T1000 (cell line): Measurements from ENCODE around the gene TTLL5.

Experiments used
- DNase-seq: peaks from one replicate; lab custom pipeline; 2025; ENCODE audit warnings: mixed read lengths; lab: John Stamatoyannopoulos, UW

The TTLL5 gene

DNA sequence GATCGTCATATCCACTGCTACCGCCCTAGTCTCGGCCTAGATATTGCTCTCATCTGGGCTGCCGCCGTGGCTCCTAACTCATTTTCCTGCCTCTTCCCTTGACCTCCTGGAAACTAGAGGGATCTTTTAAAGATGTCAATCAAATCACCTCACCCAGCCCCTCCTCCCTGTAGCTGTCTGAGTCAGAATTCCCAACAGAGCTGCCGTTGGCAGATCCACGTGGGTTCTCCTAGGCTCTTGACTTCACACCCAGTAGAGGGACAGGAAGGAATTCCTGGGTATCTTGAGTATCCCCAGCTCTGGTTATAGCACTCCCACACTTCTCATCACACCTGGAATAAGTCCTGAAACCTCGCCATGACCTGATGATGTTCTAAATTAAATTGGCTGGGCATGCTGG is 308.8 kb downstream of the TTLL5 start:
- no peak for DNase-seq

DNA sequence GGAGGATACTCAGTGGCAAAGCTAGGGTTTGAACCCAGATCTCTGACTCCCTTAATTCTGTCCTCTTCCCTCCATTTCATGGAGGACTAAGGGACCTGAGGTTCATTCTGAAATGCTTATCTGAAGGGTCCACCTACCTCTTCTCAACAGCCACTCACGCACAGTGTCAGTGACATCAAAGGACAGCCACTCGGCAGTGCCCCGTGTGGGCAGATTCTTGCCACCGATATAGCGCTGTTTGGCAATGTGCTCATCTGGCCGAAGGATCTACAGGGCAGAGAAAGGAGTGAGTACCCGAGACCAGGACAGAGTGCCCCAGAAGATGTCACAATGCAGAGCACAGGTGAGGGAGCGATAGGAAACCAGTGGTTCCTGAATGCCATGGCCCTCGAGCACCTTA is 309.9 kb downstream of the TTLL5 start:
- DNase-seq: no peak

DNA sequence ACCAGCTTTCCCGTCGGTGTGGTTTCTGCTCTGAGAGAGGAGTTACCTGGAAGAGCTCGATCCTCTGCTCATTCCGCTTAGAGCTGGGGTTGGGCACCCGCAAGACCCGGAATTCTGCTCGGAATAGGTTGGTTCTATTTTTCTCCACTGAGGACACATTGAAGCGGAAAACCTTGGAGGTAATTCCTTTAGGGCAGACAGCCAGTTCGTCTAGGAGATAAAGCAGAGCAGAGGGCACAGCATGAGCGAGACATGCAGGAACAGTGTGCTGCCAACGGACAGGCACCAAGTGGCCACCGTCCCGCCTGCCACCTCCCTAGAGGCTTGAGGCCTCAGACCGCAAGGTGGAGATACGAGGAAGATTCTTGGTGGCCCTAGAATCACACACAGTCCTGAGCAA is 310.5 kb downstream of the TTLL5 start:
- no peak for DNase-seq

DNA sequence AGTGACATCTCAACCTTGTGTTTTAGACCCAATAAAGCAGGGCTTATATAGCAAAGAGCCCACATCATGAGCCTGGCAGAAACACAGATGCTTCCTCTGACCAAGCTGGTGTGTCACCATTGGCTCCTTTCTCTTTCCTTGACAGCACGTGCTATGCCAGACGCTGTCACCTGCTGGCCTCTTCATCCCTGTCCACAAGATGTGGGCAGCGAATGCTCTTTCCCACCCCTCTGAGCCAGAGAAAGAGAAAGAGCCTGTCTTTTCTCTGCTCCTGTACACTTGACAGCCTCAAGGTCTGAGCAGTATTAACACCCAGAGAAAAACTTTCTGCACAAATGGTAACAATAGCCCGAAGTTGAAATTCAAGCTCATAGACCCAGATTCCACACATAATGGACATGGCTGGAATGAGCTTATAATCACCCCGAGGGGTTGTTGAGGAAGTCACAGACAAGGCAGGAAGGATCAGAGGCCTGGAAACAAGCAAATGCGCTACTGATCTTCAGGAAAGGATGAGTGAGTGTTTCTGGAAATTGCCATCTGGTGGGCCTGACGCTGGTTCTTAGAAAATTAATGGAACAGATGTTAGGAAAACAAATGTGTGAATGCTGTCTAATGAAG is 311.9 kb downstream of the TTLL5 start:
- DNase-seq: no peak

DNA sequence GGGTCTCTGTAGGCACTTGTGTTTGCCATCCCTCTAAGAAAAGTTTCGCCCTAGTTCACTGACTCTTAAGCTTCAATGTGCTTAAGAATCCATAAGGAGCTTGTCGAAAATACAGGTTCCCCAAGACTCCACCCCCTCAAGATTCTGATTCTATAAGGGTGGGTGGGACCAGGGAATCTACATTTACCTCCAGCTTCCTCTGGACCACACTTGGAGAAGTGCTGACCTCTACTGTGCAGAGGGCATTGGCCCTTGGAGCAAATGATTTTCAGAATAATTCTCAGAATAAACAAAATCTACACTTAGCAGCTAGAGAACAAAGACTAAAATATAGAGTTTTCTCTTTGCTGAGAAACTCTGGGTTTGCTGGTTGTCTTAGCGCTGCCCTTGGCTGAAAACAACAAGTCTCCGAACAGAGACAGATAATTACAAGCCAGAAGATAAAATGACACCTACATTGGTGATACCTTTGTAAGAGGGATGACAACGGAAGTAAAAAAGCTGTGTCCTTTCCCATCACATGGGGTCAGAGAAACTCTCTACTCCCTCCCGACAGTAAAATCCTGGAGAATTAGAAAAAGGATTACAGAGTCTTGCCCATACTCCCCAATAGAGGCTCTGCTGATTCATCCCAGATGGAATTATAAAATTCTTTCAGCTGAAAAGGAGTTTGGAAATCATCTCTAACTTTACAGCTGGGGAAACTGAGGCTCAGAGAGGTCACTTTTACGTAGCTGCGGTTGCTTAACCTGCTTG is 316.0 kb downstream of the TTLL5 start:
- DNase-seq: no peak

DNA sequence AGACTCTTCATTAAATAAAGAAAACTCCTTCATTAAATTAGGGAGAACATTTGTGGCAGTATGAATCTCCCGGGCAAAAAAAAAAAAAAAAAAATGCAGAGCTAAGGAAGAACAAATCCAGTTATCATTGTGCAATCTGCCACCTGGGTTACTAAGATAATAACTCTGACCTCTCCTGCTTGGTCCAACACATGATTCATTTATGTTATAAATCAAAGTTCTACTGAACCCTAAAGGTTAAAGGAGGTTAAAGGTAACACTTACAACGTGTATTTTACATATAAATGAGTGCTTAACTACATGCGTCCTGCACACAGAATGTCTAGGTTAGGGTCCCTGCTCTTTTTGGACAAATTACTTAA is 316.5 kb downstream of the TTLL5 start:
- no peak for DNase-seq

DNA sequence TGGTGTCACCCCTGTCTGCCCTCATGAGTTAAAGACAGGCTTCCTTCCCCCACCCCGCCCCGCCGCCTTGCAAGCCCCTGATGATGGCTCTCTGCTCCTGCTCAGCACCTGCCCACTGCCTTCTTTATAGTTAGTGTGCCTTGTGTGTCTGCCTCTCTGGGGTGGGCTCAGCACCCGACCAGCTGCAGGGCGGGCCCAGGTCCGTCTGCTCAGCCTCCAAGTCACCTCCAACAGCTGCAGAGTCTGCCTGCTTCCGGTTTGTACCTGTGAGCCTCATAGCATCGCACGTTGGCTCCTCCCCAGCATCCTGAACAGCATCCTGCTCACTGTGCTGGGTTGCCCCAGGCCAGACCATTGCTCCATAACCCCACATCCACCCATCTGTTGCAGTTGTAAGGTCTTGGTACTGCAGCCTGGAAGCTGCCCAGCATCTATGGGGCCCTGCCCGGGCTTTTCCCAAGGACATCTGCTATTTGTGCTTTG is 317.2 kb downstream of the TTLL5 start:
- no peak for DNase-seq

DNA sequence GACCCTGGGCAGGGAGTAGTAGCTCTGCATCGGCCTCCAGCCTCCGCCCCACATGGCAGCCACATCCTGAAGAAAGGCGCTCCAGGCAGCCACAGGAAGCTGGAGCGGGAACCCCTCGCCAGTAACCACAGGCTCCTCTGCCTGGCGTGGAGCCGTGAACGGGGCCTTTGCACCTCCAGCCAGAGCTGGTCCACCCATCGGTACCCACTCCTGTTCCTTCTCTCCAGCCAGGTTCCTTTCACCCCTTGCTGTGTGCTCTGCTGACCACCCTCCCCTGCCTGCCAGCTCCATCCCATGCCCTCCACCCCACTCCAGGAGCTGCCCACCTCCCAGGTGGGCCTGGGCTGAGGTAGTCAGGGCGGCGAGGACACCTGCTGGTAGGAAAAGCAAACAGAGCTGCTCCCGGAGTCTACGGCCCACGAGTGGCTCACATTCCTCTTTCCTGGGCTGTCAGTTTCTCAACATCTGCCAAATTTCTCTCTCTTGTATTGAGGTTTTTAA is 318.1 kb downstream of the TTLL5 start:
- no peak for DNase-seq

DNA sequence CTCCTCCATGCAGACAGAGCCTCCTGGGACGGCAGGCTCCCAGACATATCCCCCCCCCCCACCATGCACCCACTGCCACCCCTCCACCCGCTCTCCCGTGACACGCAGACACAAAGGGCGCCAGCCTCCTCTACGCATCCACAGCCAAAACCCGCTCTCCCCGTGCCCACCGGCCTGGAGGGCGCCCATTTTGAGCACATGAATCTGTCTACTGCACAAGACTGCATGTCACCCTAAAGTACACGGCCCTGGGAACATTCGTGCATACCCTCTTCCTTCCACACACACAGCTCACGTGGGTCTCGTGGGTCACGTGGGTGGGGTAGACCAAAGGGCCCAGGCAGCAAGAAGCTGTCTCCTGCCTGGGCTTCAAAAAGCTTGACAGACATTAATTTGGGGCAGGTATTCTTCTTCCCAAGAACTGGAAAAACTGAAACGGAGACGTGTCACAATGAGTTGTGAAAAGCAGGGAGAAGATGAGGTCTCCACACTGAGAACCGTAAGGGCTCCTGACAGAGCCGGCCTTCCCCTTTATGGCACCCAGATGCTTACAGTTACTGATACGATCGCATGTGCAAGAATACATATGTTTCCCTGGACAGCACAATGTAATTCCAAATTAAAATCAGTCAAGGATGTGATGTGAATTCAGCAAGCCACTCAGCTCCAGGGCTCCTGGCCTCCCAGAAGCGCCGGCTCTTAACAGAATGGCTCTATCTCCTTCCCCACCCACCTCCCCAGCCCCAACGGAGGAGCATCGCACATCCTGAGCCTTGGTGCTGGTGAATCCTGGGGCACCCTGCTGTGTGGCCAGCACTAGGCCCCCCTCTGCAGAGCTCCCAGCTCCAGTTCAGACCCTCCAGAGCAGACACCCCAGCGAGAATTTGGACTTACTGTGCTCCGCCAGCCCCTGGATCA is 318.9 kb downstream of the TTLL5 start:
- no peak for DNase-seq

DNA sequence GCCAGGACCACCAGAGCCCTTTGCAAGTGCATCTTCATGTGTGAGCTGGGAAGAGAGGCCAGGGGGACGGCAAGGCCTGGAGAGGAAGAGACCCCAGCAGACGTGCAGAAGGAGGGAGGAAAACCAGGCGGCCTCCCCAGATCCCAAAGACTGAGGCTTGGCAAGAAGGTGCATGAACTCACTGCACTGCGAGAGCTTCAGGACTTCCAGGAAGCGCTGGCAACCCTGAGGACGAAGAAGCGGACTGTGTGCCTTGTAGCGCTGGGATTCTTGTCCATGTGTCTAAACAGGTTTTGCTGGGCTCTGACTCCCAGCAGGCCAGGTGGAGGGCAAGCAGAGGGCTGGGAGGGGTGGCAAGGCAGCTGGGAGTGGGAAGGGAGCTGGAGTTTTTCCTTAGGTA is 319.8 kb downstream of the TTLL5 start:
- DNase-seq: no peak

DNA sequence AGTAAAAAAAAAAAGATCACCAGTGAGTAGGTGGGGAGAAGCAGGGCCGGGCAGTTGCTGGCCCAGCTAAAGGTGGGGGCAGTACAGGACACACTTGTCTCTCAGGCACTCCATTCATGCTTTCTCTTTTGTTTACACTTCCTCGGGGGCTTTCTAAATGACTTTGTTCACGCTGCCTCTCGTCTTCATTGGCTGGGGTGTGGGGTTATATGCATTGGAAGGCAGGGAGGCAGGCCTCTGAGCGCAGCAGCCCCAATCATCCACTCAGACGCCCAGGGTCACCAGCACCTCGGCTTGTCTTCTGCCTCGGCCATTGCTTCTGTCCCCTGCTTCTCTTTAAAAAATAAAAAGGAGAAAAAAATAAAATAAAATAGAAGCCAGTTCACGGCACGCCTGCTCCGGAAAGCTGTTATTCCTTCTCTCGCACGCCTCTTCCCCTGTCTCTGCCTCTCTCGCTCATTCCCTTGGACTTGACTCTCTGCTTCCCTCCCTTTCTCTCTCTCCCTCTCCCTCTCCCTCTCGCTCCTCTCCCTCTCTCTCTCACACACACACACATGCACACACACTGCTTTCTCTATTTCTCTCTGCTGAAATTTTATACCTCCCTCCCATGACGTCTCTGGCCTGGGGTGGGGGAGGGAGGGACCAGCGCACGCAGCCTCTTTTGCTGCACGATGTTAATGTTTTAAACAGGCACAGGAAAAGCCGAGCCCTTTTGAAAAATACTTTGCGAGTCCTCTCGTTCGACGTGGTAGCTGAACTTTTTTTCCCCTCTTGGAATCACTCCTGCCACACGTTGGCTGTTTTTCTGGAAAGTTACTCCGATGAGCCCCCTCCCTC is 320.6 kb downstream of the TTLL5 start, which contains the start of gene TGFB3:
Gene TGFB3 (minus strand): TSS at position 570 of the 840 bp plus-strand sequence. CDS start 1,102 bp downstream, outside the sequence.
- peak; percentile 58 for DNase-seq

DNA sequence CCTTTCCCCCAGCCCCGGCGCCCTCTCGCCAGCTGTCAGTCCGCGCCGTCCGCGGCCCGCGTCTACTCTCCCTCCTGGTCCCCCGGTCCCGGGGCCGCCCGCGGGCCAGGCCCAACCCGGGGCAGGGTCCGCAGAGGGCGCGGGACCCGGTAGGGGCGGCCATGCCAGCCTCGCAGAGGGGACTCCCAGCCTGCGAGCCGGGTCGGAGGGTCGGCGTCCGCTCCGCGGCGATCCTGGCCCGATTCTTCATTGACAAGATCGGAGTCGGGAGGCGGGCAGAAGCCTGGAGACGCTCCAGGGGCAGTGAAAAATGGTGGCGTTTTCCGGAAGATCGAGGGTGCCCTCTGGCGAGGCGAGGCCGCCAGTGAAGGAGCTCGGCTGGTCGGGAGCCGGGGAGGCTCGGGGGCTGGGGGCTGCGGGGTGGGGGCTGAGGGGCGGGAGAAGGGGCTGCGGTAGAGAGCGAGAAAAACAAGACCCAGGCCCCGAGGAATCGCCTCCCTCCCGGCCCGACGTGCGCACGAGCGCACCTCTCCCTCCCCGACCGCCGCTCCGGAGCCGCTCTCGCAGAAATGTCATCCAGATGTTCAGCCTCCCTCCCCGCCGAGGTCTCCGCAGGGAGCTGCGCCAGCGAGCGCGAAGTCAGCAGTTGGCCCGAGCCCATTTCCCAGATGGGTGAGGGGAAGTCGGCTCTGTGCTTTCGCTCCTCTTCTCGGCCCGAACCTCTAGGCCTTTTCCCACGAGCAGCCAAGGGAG is 321.4 kb downstream of the TTLL5 start:
- DNase-seq: peak; percentile 71

DNA sequence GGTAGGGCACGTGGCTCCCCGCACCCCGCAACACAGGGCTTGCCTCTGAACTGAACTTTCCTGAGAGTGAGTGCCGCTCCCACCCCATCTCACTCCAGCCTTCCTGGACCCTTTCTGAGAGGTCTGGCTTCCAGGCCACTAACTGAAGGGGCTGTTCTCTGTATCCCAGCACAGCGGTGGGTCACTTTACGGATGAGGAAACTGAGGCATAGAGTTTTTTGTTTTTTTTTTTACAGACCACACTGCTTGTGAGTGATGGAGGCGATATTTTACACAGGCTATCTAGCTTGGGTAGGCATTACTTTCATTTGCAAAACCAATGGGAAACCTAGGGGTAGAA is 321.9 kb downstream of the TTLL5 start:
- DNase-seq: no peak

DNA sequence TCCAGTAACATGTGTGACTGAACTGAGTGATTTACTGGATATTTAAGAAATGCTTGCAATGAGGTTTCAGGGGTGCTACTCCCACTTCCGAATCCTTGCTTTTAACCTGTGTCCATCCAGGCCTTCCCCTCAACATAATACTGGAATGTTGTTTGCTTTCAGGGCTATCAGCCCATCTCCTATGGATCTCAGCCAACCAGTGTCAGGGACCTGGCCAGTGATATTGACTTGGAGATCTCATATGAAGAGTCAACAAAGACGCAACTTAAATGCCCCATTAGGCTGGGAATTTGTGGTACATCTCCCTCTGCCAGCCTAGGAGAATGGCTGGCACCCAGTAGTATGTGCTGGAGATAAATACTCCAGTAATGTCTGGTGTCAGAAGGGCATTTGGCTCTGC is 323.6 kb downstream of the TTLL5 start:
- DNase-seq: no peak

DNA sequence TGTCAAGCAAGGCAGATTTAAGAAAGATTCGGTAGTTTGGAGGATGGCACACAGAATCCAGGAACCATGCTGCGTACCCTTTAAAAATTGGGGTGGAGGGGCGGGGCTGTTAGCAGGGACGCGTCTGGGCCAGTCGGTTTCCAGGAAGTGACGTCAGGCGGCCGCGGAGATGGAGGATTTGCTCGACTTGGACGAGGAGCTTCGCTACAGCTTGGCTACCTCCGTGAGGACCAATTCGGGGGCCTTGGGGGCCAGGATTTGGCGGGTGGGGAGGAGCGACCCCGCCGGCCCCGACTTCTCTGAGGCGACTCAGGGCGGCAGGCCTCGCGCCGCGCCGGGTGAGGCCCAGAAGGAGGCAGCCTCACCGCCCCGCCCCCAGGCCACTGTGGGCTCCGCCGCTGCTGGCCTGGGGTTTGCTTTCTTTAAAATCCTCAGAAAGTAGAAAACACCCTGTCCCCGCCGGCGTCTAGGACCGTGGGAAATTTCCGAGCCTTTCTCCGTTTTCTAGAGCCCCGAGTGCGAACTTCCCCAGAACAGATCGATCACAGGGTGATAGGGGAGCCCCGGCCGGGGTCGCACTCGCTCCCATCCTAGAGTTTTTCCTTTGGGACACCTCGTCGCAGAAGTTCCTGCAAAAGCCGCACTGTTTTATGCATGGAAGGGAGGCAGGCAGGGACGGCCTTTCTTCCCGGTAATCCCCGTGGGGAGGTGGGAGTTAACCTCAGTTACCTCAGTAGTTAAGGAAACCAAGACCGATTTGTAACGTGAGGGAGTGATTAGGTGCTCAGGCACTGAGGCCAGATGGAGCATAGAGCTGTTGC is 324.8 kb downstream of the TTLL5 start, which contains the start of gene IFT43:
Gene IFT43 (plus strand): TSS at position 146 of the 821 bp plus-strand sequence. CDS start 24 bp downstream, at position 170.
- peak; percentile 65 for DNase-seq

DNA sequence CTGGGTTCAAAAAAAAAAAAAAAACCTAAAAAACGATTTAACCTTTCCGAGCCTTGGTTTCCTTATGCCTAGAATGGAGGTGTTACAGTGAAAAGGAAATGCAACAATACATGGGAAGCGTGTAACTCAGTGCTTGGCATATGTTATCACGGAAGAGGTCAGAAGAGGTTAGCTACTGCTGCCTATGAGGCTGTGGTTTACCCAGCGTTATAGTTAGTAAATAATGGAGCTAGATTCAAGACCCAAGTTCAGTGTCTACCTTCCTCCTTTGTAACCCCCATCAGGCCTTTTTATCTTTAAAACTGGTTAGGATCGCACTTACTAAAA is 325.4 kb downstream of the TTLL5 start:
- DNase-seq: no peak

DNA sequence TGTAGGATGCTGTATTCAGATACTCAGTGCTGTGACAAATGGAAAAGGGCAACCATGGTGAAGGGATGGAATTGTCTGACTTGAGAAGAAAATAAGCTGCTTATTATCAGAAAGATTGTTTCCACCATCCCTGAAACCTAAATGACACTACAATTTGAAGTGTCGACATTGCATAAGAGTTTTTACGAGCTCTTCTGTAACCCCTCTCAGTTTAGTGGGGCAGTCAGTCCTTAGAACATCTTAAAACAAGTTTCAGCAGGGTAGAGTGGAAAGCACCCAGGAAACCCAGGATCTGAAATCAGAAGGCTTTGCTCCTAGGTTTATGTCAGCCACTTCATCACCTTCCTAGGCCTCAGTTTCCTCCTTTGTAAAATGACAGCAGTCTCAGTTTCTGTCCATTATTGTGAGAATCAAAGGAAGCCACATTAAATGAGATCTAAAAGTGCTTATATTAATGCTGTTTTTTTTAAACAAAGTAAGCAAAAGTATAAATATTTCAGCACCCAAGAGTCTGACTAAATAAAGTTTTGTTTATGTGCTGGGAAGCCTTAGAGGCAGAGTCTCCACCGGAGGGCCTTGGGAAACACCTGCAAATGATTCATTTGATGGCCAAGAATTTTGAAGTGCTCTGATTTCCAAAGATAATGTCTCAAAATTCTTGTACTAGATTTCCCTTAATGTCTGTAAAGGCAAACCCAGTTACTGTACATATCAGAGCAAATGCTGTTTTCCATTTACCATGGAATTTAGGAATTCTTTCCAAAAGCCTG is 326.3 kb downstream of the TTLL5 start:
- DNase-seq: no peak

DNA sequence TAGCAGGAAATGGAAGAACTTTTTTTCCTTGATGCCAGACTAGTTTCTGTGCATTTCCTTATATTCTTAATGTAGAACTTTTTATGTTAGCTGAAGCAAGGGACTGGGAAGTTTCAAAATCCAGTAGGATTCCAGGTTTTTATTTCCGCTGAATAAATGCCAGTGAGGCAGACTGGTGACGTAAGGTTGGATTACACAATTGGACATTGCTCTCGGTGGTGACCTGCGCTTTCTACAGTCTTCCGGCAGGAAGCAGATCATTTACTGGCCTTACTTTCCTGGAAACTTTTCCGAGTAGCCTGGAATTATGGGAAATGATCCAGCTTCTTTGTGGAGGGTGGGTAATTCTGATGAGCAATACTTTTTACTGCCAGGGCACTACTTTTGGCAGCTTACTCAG is 328.1 kb downstream of the TTLL5 start:
- peak; percentile 45 for DNase-seq

DNA sequence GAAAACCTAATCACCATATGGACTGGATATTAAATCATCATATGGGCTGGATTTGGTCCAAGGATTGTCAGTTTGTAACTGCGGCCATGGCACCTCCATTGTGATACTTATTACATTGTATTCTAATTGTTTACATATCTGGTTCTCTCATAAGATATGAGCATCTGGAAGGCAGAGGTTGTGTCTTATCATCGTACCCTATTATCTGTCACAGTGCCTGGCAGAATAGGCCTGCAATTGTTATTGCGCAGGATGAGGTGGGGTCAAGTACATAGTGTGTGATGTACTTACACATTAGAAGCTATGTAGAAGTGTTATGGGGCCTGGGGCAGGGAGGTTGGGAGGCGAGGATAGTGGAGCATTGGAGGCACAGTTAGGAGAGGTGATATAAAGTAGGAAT is 329.3 kb downstream of the TTLL5 start:
- no peak for DNase-seq
